IPS DF 6.9 (cell line): Measurements from ENCODE around the gene BSCL2.
A peak's percentile ranks its signal among the peaks of the same experiment; 100 is the strongest.
"Not testable (repeated sequence)": the region's sequence is repeated elsewhere in the genome, so short reads cannot be mapped to it uniquely, and the experiment has no call there.

Experiments used
- DNase-seq: peaks from one replicate; pipeline ENCODE4 v3.0.0-alpha.2; 2013; ENCODE audit warnings: low read depth, low spot score
- H3K27ac ChIP-seq: one replicate; pipeline ENCODE4 v1.5.1; 2013; ENCODE audit warnings: low read length, control low read depth
- H3K27me3 ChIP-seq: 2 replicates; pipeline ENCODE4 v1.6.1; 2013; ENCODE audit warnings: mild to moderate bottlenecking, low read length; ENCODE audit not compliant: control insufficient read depth, insufficient read depth
- H3K36me3 ChIP-seq: 2 replicates; pipeline ENCODE4 v1.6.1; 2013; ENCODE audit warnings: low read length; ENCODE audit not compliant: control insufficient read depth, insufficient read depth
- H3K4me1 ChIP-seq: 2 replicates; pipeline ENCODE4 v1.6.1; 2013; ENCODE audit warnings: low read length; ENCODE audit not compliant: control insufficient read depth, insufficient read depth
- H3K4me3 ChIP-seq: 2 replicates; pipeline ENCODE4 v1.5.1; 2013; ENCODE audit warnings: mild to moderate bottlenecking, low read length
- H3K9me3 ChIP-seq: 2 replicates; pipeline ENCODE4 v1.6.1; 2013; ENCODE audit warnings: low read length, inconsistent platforms; ENCODE audit not compliant: control insufficient read depth, insufficient read depth
- WGBS: extraction: QIAGEN DNeasy Blood & Tissue Kit; methylation state at CpG from one replicate; pipeline ENCODE4 v1.1.7; 2013; ENCODE audit warnings: mixed read lengths, missing lambda C conversion rate; ENCODE audit not compliant: insufficient read length, insufficient coverage; 5-methylcytosine and 5-hydroxymethylcytosine counted together

BSCL2 gene

DNA sequence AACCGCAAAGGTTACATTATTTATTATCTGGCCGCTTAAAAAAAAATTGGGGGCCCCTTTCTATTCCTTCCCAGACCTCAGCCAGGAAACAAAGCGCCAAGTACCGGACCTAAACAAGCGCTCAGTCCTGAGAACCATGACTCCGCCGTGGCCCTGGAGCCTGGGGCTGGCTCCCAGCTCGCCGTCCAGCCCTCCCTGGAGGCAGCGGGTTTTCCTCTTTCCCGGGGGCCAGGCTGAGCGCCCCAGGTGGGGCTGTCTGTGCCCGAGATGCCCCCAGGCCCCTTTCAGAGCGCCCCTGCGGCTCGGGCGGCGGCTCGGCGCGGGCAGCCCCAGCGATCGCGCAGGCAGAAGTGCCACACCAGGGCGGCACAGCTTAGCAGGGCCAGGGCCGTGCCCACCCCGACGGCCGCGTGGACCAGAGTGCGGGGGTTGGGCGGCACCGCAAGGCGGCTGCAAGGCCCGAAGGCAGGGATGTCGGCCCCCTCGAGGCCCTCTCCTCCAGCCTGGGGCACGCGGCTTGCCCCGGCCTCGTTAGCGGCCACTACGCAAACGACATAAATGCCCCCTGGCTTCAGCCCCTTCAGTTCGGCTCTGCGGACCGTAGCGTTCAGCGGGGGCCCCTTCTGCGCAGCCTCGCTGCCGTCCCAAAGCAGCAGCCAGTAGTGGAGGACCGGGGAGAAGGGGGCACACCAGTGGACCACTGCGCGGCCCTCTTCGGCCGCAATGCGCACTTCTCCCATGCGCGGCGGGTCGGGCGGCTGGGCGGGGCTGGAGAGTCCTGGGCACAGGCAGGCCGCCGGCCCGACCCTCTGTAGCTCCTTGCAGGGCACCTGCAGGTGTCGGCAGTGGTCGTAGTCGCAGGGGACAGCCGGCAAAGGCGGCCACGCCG is 19.5 kb downstream of the BSCL2 start:
- no peaks in the 10 kb centered on the region for H3K27me3 ChIP-seq
- no peak overlapping the region for H3K27ac ChIP-seq
- H3K4me3 ChIP-seq, result no peak overlapping the region
- no peaks in the 10 kb centered on the region for H3K9me3 ChIP-seq
- WGBS, result 100% methylated on average over 2 of the region's 74 CpGs
- H3K36me3 ChIP-seq, result peaks cover 16% of the 10 kb centered on the region
- DNase-seq, result no peak
- H3K4me1 ChIP-seq, result no peaks in the 10 kb centered on the region

DNA sequence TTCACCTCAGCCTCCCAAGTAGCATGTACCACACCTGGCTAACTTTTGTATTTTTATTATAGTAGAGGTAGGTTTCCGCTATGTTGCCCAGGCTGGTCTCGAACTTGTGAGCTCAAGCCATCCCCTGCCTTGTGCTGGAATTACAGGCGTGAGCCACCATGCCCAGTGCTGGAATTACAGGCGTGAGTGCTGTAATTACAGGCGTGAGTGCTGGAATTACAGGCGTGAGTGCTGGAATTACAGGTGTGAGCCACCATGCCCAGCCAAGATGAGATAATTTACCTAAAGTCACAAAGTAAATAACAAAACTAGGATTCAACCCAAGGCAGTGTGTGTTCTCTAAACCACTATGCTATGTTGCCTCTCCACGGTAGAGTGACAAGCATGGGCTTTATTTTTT is 24.7 kb downstream of the BSCL2 start:
- H3K27ac ChIP-seq, result no peak overlapping the region
- no peak overlapping the region for H3K4me3 ChIP-seq
- no peaks in the 10 kb centered on the region for H3K4me1 ChIP-seq
- no peaks in the 10 kb centered on the region for H3K9me3 ChIP-seq
- no peaks in the 10 kb centered on the region for H3K27me3 ChIP-seq
- peaks cover 2% of the 10 kb centered on the region for H3K36me3 ChIP-seq
- no CpG with 5 or more reads among the region's 7 CpGs for WGBS
- DNase-seq, result no peak

DNA sequence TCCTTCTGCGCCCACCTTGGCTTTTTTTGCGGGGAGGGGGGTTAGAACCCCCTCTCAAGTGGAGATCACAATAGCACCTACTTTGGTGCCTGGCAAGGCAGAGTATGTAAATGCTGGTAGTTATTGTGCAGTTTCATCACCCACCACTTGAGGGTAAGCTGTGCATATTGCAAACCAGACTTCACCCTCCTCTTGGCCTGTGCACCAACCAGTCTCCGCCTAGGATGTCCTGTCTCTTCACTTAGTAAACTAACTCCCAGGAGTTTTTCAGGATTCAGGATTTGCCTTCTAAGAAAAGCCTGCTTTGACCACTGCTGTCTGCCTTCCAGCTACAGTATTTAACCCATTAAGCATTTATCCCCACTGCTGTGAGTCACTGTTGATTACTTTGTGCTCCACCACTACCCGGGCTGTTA is 26.4 kb downstream of the BSCL2 start:
- H3K27ac ChIP-seq, result no peak overlapping the region
- no peaks in the 10 kb centered on the region for H3K27me3 ChIP-seq
- no peak overlapping the region for H3K4me3 ChIP-seq
- DNase-seq, result no peak
- H3K36me3 ChIP-seq, result peaks cover 4% of the 10 kb centered on the region; the same call in 1 of the 2 replicates
- no peaks in the 10 kb centered on the region for H3K9me3 ChIP-seq
- no peaks in the 10 kb centered on the region for H3K4me1 ChIP-seq
- no CpG with 5 or more reads among the region's 4 CpGs for WGBS

DNA sequence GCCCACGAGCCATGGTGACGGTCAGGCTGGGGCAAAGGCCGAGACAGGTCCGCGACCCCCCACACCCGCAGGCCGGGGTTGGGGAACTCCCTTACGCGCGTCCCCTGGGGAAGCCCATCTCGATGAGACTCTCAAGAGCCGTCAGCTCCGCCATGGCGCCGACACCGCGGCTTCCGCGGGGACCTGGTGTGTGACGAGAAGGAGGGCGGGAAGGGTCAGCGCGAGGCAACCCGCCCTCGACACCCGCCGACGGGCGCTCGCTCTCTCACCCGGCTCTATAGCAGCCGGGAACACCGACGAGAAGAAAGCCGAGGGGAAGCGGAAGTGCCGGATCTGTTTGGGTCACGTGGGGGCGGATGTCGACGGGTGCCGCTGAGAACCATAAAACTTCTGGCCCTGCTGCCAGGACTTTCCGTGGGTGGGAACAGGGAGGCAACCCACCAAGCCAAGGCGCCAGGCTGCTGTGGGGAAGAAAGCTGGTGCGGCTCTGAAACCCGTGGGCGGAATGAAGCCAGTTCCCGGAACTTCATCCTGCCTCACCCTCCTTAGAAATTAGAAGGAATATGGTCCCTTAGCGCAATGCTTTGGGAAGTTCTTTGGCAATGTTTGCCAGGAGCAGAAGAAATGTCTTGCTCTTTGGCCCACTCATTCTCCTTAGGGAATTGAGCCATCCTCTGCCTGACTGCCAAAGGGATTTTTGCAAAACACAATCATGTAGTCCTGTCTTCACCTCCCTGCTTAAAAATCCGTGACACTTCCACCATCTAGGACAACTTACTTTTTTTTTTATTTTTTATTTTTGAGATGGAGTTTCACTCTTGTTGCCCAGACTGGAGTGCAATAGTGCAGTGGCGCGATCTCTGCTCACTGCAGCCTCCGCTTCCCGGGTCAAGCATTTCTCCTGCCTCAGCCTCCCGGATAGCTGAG is 28.2 kb downstream of the BSCL2 start, which contains the start of gene UBXN1:
UBXN1 (minus strand) TSS at position 304 of the 927 bp plus-strand sequence; CDS start at position 154, 150 bp downstream.
- peak; percentile 50 for DNase-seq
- Histone ChIP-seq H3K4me3 (peak within 1 kb of the TSS; percentile 94), H3K9me3 (no peaks in the 10 kb centered on the region), H3K27ac (no peak within 1 kb of the TSS), H3K4me1 (no peaks in the 10 kb centered on the region), H3K27me3 (no peaks in the 10 kb centered on the region), H3K36me3 (peaks cover 4% of the 10 kb centered on the region; the same call in 1 of the 2 replicates)
- WGBS, result no CpG with 5 or more reads among the region's 55 CpGs

DNA sequence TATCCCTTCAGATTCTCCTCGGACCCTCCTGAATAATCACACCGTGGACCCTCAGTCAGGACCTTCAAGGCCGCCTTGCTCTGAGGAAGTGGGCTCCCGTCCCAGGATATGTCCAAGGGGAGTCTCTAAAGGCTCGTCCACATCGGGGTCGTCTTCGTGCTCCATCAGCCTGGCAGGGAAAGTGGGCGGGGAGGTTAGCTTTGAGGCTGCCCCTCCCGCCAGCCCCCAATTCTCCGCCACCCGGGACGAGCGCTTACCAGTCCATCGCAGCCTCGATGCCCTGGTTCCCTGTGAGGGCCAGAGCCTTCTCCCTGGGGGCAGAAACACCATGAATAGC is 28.8 kb downstream of the BSCL2 start:
- DNase-seq, result no peak
- no CpG with 5 or more reads among the region's 16 CpGs for WGBS

DNA sequence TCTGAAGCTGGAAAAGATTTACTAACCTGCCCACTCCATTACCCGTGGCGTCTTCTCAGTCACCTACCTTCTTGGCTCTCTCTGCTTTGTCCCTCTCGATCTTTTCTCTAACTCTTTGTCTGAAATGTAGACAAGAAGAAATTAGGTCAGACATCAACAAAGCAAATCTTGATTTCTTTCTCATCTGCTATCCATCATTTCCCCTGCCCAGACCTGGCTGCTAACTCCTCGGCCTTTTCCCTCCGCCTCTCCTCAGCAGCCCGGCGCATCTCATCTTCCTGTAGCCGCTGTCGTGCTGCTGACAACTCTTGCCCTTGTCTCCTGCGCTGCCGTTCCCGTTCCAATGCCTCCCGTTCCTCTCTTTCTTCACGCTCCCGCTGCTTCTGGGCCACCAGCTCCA is 29.5 kb downstream of the BSCL2 start:
- H3K27me3 ChIP-seq, result no peaks in the 10 kb centered on the region
- no peaks in the 10 kb centered on the region for H3K9me3 ChIP-seq
- no peaks in the 10 kb centered on the region for H3K4me1 ChIP-seq
- WGBS, result no CpG with 5 or more reads among the region's 15 CpGs
- peaks cover 4% of the 10 kb centered on the region; the same call in 1 of the 2 replicates for H3K36me3 ChIP-seq
- DNase-seq, result no peak
- no peak overlapping the region for H3K27ac ChIP-seq
- no peak overlapping the region for H3K4me3 ChIP-seq

More for the DNA sequence above, 28.8 kb downstream of the BSCL2 start:
- peak overlapping the region; percentile 94 for H3K4me3 ChIP-seq
- no peak overlapping the region for H3K27ac ChIP-seq
- H3K4me1 ChIP-seq, result no peaks in the 10 kb centered on the region
- peaks cover 4% of the 10 kb centered on the region; the same call in 1 of the 2 replicates for H3K36me3 ChIP-seq
- H3K27me3 ChIP-seq, result no peaks in the 10 kb centered on the region
- H3K9me3 ChIP-seq, result no peaks in the 10 kb centered on the region

DNA sequence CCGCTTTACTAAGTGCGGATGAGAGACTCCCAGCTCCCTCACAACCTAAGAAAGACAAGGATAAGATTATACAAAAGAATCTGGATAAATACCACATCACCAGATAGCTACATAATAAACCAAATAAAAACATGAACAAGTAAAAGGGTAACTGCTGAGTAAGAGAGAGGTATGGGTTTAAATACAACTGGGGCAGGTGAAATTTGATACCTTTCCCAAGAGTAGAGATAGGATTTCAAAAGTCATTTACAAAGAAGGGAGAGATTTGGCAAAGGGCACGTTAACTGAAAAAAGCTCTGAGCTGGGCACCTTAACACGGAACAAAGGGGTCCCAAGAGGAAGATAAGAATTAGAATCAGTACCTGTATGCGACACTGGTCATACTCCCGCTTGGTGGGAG is 30.1 kb downstream of the BSCL2 start:
- H3K27me3 ChIP-seq, result no peaks in the 10 kb centered on the region
- DNase-seq, result no peak
- no CpG with 5 or more reads among the region's 6 CpGs for WGBS
- peaks cover 4% of the 10 kb centered on the region; the same call in 1 of the 2 replicates for H3K36me3 ChIP-seq
- no peaks in the 10 kb centered on the region for H3K9me3 ChIP-seq
- no peak overlapping the region for H3K4me3 ChIP-seq
- H3K27ac ChIP-seq, result no peak overlapping the region
- no peaks in the 10 kb centered on the region for H3K4me1 ChIP-seq

DNA sequence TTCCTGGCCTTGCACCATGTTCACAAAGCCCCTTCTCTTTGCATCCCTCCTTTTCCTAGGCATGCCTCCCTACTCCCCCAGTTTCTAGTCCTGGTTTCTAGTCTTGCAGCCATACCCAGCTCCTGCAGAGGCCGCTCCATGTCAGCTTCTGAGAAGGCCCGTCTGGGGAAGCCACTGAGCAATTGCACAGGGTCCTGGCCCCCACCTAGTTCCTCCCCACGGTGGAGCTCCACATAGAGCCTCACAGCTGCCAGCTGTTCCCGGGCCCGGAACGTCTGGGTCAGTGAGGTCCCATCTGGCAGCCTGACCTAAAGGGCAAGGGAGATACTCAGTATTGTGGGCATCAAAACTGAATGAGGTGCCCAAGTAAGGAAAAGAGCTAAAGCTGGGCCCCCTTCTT is 30.5 kb downstream of the BSCL2 start:
- H3K36me3 ChIP-seq, result peaks cover 8% of the 10 kb centered on the region
- no peak overlapping the region for H3K4me3 ChIP-seq
- no peak for DNase-seq
- H3K4me1 ChIP-seq, result no peaks in the 10 kb centered on the region
- no peaks in the 10 kb centered on the region for H3K27me3 ChIP-seq
- WGBS, result no CpG with 5 or more reads among the region's 6 CpGs
- no peak overlapping the region for H3K27ac ChIP-seq
- H3K9me3 ChIP-seq, result no peaks in the 10 kb centered on the region

DNA sequence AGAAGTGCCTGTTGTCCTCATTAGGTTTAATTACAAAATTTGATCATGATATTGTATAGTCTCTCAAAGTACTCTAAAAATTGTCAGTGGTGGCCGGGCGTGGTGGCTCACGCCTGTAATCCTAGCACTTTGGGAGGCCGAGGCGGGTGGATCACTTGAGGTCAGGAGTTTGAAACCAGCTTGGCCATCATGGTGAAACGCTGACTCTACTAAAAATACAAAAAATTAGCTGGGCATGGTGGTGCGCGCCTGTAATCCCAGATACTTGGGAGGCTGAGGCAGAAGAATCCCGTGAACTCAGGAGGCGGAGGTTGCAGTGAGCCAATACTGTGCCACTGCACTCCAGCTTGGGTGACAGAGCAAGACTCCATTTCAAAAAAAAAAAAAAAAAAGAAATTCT is 31.8 kb downstream of the BSCL2 start:
- H3K4me1 ChIP-seq, H3K4me3 ChIP-seq, H3K27ac ChIP-seq, H3K36me3 ChIP-seq, H3K27me3 ChIP-seq, H3K9me3 ChIP-seq, DNase-seq: not testable (repeated sequence)
- no CpG with 5 or more reads among the region's 10 CpGs for WGBS

DNA sequence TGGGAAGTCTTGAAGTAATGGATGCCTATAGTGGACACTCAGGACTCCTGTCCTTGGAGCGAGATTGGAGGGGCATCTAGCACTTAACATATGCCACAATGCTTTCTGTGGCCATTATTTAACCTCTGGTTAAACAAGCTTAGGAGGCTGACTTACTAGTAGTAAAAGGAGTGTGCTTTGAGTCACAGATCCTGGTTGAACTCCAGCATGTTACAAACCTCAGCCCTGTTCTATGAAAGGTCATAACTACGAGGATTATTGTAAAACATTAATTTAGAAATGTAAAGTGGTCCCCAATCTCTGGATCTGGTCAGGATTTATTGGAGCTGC is 34.1 kb downstream of the BSCL2 start:
- Histone ChIP-seq H3K27me3 (no peaks in the 10 kb centered on the region), H3K9me3 (no peaks in the 10 kb centered on the region), H3K27ac (no peak overlapping the region), H3K4me3 (no peak overlapping the region), H3K4me1 (no peaks in the 10 kb centered on the region), H3K36me3 (peaks cover 8% of the 10 kb centered on the region)
- no peak for DNase-seq
- WGBS, result no CpG with 5 or more reads among the region's 2 CpGs
